Stimulated activated CD4-positive, alpha-beta T cell treated with anti-CD3 and anti-CD28 coated beads, Interleukin-1b, Interleukin-23, amount 100 ng/mL, for 4 hours (primary cell): ENCODE results near the gene SLC6A8.
"Not testable (repeated sequence)": the region's sequence is repeated elsewhere in the genome, so short reads cannot be mapped to it uniquely, and the experiment has no call there.

Source experiments
- DNase-seq, 2 donors: peaks; one replicate each; pipeline ENCODE4 v3.0.0-alpha.2; 2020; ENCODE audit warnings: low read depth in 2 of 2

The SLC6A8 gene

GRCh38 chrX:153692611-153693156 lies 5.0 kb downstream of the SLC6A8 start:
- no peak for DNase-seq

- no peak for DNase-seq
Observed at GRCh38 chrX:153693216-153694086, 5.7 kb downstream of the SLC6A8 start.

- DNase-seq = not testable (repeated sequence)
Observed at GRCh38 chrX:153694256-153694655, 6.5 kb downstream of the SLC6A8 start.

- DNase-seq = no peak
Observed at GRCh38 chrX:153694687-153695270, 7.1 kb downstream of the SLC6A8 start.

GRCh38 chrX:153696100-153696499 lies 8.4 kb downstream of the SLC6A8 start:
- no peak for DNase-seq

- DNase-seq = not testable (repeated sequence)
Observed at GRCh38 chrX:153696538-153696937, 8.8 kb downstream of the SLC6A8 start.

GRCh38 chrX:153696986-153697722 lies 9.4 kb downstream of the SLC6A8 start:
- DNase-seq = not testable (repeated sequence)

- no peak for DNase-seq
Observed at GRCh38 chrX:153697924-153698865, 10.5 kb downstream of the SLC6A8 start.

GRCh38 chrX:153699210-153699783 lies 11.6 kb downstream of the SLC6A8 start:
- not testable (repeated sequence) for DNase-seq

GRCh38 chrX:153699784-153700371 lies 12.2 kb downstream of the SLC6A8 start:
- DNase-seq = not testable (repeated sequence)

- DNase-seq = no peak
Observed at GRCh38 chrX:153700376-153700945, 12.7 kb downstream of the SLC6A8 start.

GRCh38 chrX:153700967-153701366 lies 13.2 kb downstream of the SLC6A8 start:
- DNase-seq = no peak

GRCh38 chrX:153701706-153702105 lies 14.0 kb downstream of the SLC6A8 start:
- DNase-seq = no peak

GRCh38 chrX:153702336-153703035 lies 14.8 kb downstream of the SLC6A8 start:
- no peak for DNase-seq

GRCh38 chrX:153703036-153703370 lies 15.3 kb downstream of the SLC6A8 start:
- no peak for DNase-seq

GRCh38 chrX:153704021-153704526 lies 16.3 kb downstream of the SLC6A8 start:
- no peak for DNase-seq

- DNase-seq = not testable (repeated sequence)
Observed at GRCh38 chrX:153704631-153705402, 17.1 kb downstream of the SLC6A8 start.

GRCh38 chrX:153705403-153706060 lies 17.8 kb downstream of the SLC6A8 start:
- not testable (repeated sequence) for DNase-seq
